Right atrium auricular region (tissue), 2 donors: ENCODE results near the gene TSC22D1. TPM values are rescaled to one million over a fixed set of nuclear protein-coding genes. Genes with fewer than 3 reads are reported as not detected.

Experiments
- DNase-seq: peaks from one replicate; pipeline ENCODE4 v3.0.0-alpha.2; 2019; ENCODE audit warnings: low spot score
- H3K27ac ChIP-seq, 2 donors: fragments of 200-600 bp; sonication (generic); 1 replicate in 1 of 2; 2 replicates in 1 of 2; pipeline ENCODE4 v1.5.1; 2016 to 2019
- H3K27me3 ChIP-seq, 2 donors: fragments of 200-600 bp; sonication (generic); one replicate each; pipeline versions ENCODE4 v1.5.1 to v1.6.0; 2017 to 2019
- H3K36me3 ChIP-seq: fragments of 200-600 bp; sonication (generic); one replicate; pipeline ENCODE4 v1.5.1; 2016
- H3K4me1 ChIP-seq, 2 donors: fragments of 200-600 bp; sonication (generic); one replicate each; pipeline versions ENCODE4 v1.5.1 to v1.6.0; 2017 to 2019
- H3K4me3 ChIP-seq, 2 donors: fragments of 200-600 bp; sonication (generic); 1 replicate in 1 of 2; 2 replicates in 1 of 2; pipeline ENCODE4 v1.5.1; 2017 to 2019; ENCODE audit warnings: mild to moderate bottlenecking in 1 of 2, moderate library complexity in 1 of 2
- H3K9me3 ChIP-seq, 2 donors: fragments of 200-600 bp; sonication (generic); one replicate each; pipeline ENCODE4 v1.5.1; 2019
- CTCF ChIP-seq, 2 donors: fragments of 200-600 bp; sonication (generic); IDR thresholded peaks; one replicate each; pipeline ENCODE4 v1.5.1; 2019; ENCODE audit warnings: antibody characterized with exemption in 2 of 2
- total RNA-seq, 2 donors: library from RNA; depleted of rRNA; stranded (reverse); fragments of >200 nt; gene quantifications; one replicate each; pipeline ENCODE4 v1.1.0, GENCODE V29; 2016

The TSC22D1 gene
- total RNA-seq, 2 donors from 2014 or later = 110 to 159 TPM

DNA sequence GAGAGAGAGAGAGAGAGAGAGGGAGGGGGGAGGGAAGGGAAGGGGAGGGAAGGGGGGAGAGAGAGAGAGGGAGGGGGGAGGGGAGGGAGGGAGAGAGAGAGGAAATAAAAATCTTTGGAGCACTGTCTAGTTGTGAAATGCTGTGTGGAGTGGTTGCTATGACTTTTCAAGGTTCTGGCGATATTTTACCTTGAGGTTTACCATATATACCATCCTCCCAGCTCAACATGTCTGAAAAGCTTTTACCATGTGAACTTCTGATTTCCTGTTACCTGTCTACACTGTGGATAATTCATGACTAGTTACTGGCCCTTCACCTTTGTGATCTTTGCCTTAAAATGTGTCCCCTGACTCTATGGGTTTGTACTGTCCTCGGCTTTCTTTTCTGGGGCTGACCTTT is 164.3 kb downstream of the TSC22D1 start:
- H3K36me3 ChIP-seq = no peaks in the 10 kb centered on the region
- no peaks in the 10 kb centered on the region for H3K4me1 ChIP-seq
- DNase-seq = no peak
- H3K4me3 ChIP-seq = no peak overlapping the region
- TF ChIP-seq CTCF (IDR thresholded peaks at IDR 0.05) = no peak
- no peaks in the 10 kb centered on the region for H3K9me3 ChIP-seq
- H3K27ac ChIP-seq = no peak overlapping the region
- no peaks in the 10 kb centered on the region for H3K27me3 ChIP-seq

DNA sequence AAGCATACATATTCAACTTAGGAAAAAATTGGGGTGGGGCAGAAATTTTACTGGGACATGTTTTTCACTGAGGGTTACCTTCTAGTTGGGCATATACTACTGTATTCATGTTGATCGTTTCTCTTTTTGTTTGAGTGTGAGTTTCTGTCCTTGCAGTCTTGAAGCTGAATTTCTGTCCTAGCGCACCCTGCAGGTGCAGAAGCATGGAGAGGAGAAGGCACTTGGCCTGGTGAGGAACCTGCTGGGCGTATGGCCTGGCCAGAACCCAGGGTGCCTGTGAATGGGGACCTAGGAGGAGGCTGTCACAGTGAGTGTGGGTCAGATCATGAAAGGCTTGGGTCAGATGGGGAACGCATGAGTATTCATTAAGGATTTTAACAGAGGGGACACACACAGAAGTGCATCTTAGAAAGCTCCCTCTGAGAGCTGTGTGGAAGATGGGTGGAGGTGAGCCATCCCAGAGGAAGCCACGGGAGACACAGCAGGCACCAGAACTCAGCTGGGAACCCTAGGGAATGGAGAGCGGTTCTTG is 165.7 kb downstream of the TSC22D1 start:
- Histone ChIP-seq H3K27ac (no peak overlapping the region), H3K9me3 (no peaks in the 10 kb centered on the region), H3K36me3 (no peaks in the 10 kb centered on the region), H3K4me3 (no peak overlapping the region), H3K4me1 (no peaks in the 10 kb centered on the region), H3K27me3 (no peaks in the 10 kb centered on the region)
- DNase-seq = no peak
- no peak for TF ChIP-seq CTCF (IDR thresholded peaks at IDR 0.05)

- no peak overlapping the region for H3K4me3 ChIP-seq
- no peak for TF ChIP-seq CTCF (IDR thresholded peaks at IDR 0.05)
- no peak overlapping the region for H3K27ac ChIP-seq
- DNase-seq = no peak
- no peaks in the 10 kb centered on the region for H3K4me1 ChIP-seq
- no peaks in the 10 kb centered on the region for H3K36me3 ChIP-seq
- no peaks in the 10 kb centered on the region for H3K9me3 ChIP-seq
- no peaks in the 10 kb centered on the region for H3K27me3 ChIP-seq
Measured at GRCh38 chr13:44409595-44409994, 166.5 kb downstream of the TSC22D1 start.

GRCh38 chr13:44407891-44408290 is 168.2 kb downstream of the TSC22D1 start:
- H3K9me3 ChIP-seq = no peaks in the 10 kb centered on the region
- H3K4me3 ChIP-seq = no peak overlapping the region
- H3K4me1 ChIP-seq = peaks cover 0 to 7% of the 10 kb centered on the region in 2 donors
- no peaks in the 10 kb centered on the region for H3K36me3 ChIP-seq
- no peak for DNase-seq
- no peaks in the 10 kb centered on the region for H3K27me3 ChIP-seq
- H3K27ac ChIP-seq = no peak overlapping the region
- TF ChIP-seq CTCF (IDR thresholded peaks at IDR 0.05) = no peak

DNA sequence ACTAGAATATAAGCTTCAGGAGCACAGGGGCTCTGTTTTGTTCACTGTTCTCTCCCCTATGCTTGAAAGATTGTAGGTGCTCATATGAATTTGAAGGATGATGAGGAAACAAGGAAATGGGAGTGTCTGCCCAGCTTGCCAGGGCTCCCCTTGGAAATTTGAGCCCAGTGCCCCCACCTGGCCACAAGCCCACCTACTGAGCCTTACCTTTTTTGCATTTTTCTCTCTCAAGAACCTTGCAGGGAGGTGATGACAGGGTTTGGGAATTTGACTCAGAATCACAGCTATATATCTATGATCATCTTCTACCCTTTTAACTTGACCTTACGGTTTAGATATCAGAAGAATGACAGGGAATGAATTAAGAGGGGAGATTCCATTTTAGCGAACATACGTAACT is 168.8 kb downstream of the TSC22D1 start:
- H3K27me3 ChIP-seq = no peaks in the 10 kb centered on the region
- H3K9me3 ChIP-seq = no peaks in the 10 kb centered on the region
- H3K36me3 ChIP-seq = no peaks in the 10 kb centered on the region
- H3K4me1 ChIP-seq = peaks cover 0 to 7% of the 10 kb centered on the region in 2 donors
- no peak for TF ChIP-seq CTCF (IDR thresholded peaks at IDR 0.05)
- no peak for DNase-seq
- H3K4me3 ChIP-seq = no peak overlapping the region
- H3K27ac ChIP-seq = no peak overlapping the region

DNA sequence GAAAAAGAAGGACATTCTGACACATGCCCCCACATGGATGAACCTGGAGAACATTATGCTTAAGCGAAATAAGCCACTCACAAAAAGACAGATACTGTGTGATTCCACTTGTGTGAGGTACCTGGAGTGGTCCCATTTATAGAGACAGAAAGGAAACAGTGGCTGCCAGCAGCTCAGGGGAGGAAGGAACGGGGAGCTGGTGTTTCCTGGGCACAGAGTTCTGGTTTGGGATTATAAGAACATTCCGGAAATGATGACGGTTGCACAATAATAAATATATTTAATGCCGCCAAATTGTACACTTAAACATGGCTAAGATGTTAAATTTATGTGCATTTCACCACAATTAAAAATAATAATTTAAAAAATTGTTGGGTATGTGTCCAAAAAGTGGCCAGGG is 169.5 kb downstream of the TSC22D1 start:
- DNase-seq = no peak
- Histone ChIP-seq H3K27ac (no peak overlapping the region), H3K36me3 (no peaks in the 10 kb centered on the region), H3K4me1 (peaks cover 0 to 7% of the 10 kb centered on the region in 2 donors), H3K9me3 (no peaks in the 10 kb centered on the region), H3K4me3 (no peak overlapping the region), H3K27me3 (no peaks in the 10 kb centered on the region)
- TF ChIP-seq CTCF (IDR thresholded peaks at IDR 0.05) = no peak
